ENCODE data around the gene RNF43. TPM values are rescaled to one million over a fixed set of nuclear protein-coding genes. Genes with fewer than 3 reads are reported as not detected.

RNF43 gene
- total RNA-seq, 1 donor from 2014 or later: not detected

DNA sequence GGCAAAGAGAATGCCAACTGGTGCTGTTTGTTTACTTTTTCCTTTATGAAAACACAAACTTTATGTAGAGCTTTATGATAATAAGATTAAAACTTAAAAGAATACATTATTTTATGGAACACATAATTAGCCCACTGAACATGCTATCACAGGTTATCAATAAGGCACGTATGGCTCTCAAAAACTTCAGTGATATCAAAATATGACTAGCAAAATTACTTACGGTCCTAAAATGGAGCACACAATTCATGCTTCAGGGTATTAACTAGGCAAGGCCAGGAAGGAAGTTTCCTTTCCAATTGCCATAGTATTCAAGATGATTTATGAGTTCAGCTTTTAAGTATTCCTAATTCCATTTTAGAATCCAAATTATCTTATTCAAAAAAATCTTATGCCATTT, 3.6 kb downstream of the RNF43 start:
- TF ChIP-seq, protein P1, sequence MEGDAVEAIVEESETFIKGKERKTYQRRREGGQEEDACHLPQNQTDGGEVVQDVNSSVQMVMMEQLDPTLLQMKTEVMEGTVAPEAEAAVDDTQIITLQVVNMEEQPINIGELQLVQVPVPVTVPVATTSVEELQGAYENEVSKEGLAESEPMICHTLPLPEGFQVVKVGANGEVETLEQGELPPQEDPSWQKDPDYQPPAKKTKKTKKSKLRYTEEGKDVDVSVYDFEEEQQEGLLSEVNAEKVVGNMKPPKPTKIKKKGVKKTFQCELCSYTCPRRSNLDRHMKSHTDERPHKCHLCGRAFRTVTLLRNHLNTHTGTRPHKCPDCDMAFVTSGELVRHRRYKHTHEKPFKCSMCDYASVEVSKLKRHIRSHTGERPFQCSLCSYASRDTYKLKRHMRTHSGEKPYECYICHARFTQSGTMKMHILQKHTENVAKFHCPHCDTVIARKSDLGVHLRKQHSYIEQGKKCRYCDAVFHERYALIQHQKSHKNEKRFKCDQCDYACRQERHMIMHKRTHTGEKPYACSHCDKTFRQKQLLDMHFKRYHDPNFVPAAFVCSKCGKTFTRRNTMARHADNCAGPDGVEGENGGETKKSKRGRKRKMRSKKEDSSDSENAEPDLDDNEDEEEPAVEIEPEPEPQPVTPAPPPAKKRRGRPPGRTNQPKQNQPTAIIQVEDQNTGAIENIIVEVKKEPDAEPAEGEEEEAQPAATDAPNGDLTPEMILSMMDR (IDR thresholded peaks at IDR 0.05): no peak
- TF ChIP-seq EZH2phosphoT487 (IDR thresholded peaks at IDR 0.05): no peak
- no peak for TF ChIP-seq EZH2 (IDR thresholded peaks at IDR 0.05)
- Histone ChIP-seq H3K27me3 (no peaks in the 10 kb centered on the region), H3K9me3 (ENCODE audit: low read depth) (no peaks in the 10 kb centered on the region), H2AFZ (replicated peaks) (no peak overlapping the region), H3K36me3 (no peaks in the 10 kb centered on the region), H3K79me2 (ENCODE audit: low read depth) (no peaks in the 10 kb centered on the region), H3K9ac (no peak overlapping the region), H3F3A (ENCODE audit: low read depth) (peaks cover 19% of the 10 kb centered on the region), H3K4me1 (peaks cover 11% of the 10 kb centered on the region), H3K4me2 (no peak overlapping the region), H3K4me3 (no peak overlapping the region), H4K20me1 (ENCODE audit: low read depth) (no peaks in the 10 kb centered on the region), H3K27ac (no peak overlapping the region)
- Mint-ChIP-seq H3K36me3 (no peaks in the 10 kb centered on the region), H3K9me3 (no peaks in the 10 kb centered on the region), H3K27me3 (ENCODE audit: insufficient read depth, low read depth) (peaks cover 3% of the 10 kb centered on the region), H3K27ac (no peak overlapping the region), H3K4me3 (no peak overlapping the region), H3K4me1 (peaks cover 52% of the 10 kb centered on the region)
- DNase-seq (ENCODE audit: low spot score): no peak

DNA sequence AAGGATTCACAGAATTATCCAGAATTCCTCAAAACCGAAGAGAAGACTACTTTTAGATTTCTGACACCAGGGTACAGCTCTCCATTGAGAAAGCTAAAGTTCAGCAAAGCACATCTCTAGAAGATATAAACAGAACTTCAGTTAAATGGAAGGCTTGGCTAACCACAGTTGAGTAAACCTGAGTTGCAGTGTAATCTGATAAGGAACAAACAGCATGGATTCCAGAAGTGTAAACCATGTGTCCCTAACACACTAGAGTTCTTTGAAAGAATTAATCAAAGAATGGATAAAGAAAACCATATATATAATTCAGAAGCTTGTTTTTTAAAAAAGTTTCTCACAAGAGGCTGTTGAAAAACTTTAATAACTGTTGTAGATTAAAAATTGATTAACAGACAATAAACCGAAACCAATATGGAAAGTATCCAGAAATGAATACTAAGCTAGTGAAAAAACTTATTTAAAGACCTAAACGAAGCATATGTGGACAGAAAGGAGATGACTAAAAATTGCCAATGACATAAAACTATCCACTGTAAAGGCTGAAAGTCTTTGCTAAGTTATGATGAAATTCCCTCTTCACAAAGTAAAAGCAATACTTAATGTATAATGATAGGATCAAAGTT, 4.3 kb downstream of the RNF43 start:
- Histone ChIP-seq H3K4me1 (peaks cover 11% of the 10 kb centered on the region), H4K20me1 (ENCODE audit: low read depth) (no peaks in the 10 kb centered on the region), H3K27me3 (no peaks in the 10 kb centered on the region), H3K27ac (no peak overlapping the region), H3K36me3 (no peaks in the 10 kb centered on the region), H3K9ac (no peak overlapping the region), H2AFZ (replicated peaks) (no peak overlapping the region), H3K79me2 (ENCODE audit: low read depth) (no peaks in the 10 kb centered on the region), H3K9me3 (ENCODE audit: low read depth) (no peaks in the 10 kb centered on the region), H3K4me3 (no peak overlapping the region), H3F3A (ENCODE audit: low read depth) (peaks cover 19% of the 10 kb centered on the region), H3K4me2 (no peak overlapping the region)
- no peak for DNase-seq (ENCODE audit: low spot score)
- TF ChIP-seq EZH2phosphoT487 (IDR thresholded peaks at IDR 0.05) (no peak), EZH2 (IDR thresholded peaks at IDR 0.05) (no peak)
- TF ChIP-seq, protein P1 (IDR thresholded peaks at IDR 0.05): no peak
- H3K4me3 Mint-ChIP-seq: peak overlapping the region; percentile 11
- no peaks in the 10 kb centered on the region for H3K9me3 Mint-ChIP-seq
- H3K36me3 Mint-ChIP-seq: no peaks in the 10 kb centered on the region
- peaks cover 50% of the 10 kb centered on the region for H3K4me1 Mint-ChIP-seq
- H3K27me3 Mint-ChIP-seq (ENCODE audit: insufficient read depth, low read depth): peaks cover 3% of the 10 kb centered on the region
- no peak overlapping the region for H3K27ac Mint-ChIP-seq

DNA sequence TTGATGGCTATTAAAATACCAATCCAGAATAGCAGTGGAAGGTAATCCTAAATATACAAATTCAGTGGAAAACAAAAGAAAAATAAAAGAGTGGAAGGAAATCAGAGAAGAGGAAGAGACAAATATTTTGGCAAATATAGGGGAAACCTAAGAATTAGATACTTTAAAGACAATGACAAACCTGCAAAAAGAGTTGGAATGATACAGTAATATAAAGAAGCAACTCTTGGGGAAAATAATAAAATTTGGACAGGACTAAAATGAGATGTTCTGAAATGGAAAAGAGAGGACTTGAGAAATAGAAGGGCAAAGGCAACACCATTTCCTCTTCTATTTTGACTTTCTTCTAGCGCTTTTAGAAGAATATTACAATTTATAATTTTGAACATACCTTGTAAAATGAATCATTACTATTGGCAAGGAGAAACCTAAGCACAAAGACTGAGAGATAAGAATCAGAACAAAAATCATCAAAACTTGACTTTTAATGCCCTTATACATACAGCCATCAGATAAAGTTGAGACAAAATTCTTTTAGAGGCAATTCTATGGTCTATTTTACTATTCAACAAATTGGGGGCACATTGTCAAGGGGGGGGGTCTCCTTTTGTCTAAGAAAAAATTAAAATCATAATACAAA, 5.2 kb downstream of the RNF43 start:
- peaks cover 18% of the 10 kb centered on the region for H3F3A ChIP-seq (ENCODE audit: low read depth)
- Mint-ChIP-seq H3K36me3 (no peaks in the 10 kb centered on the region), H3K9me3 (no peaks in the 10 kb centered on the region), H3K27ac (no peak overlapping the region), H3K4me3 (peak overlapping the region; percentile 8), H3K4me1 (peaks cover 43% of the 10 kb centered on the region), H3K27me3 (ENCODE audit: insufficient read depth, low read depth) (peaks cover 3% of the 10 kb centered on the region)
- no peak overlapping the region for H2AFZ ChIP-seq (replicated peaks)
- H3K4me3 ChIP-seq: no peak overlapping the region
- H3K36me3 ChIP-seq: no peaks in the 10 kb centered on the region
- H4K20me1 ChIP-seq (ENCODE audit: low read depth): no peaks in the 10 kb centered on the region
- no peak overlapping the region for H3K27ac ChIP-seq
- H3K79me2 ChIP-seq (ENCODE audit: low read depth): no peaks in the 10 kb centered on the region
- no peak for TF ChIP-seq EZH2phosphoT487 (IDR thresholded peaks at IDR 0.05)
- TF ChIP-seq EZH2 (IDR thresholded peaks at IDR 0.05): no peak
- TF ChIP-seq, protein P1 (IDR thresholded peaks at IDR 0.05): no peak
- H3K9ac ChIP-seq: no peak overlapping the region
- peaks cover 10% of the 10 kb centered on the region for H3K4me1 ChIP-seq
- no peak for DNase-seq (ENCODE audit: low spot score)
- H3K4me2 ChIP-seq: no peak overlapping the region
- H3K27me3 ChIP-seq: no peaks in the 10 kb centered on the region
- no peaks in the 10 kb centered on the region for H3K9me3 ChIP-seq (ENCODE audit: low read depth)

Data from neural progenitor cell (in vitro differentiated cells).